HAP-1 (cell line): ENCODE measurements around the gene RNF149.
"Not testable (repeated sequence)": the region's sequence is repeated elsewhere in the genome, so short reads cannot be mapped to it uniquely, and the experiment has no call there.

Experiments
- DNase-seq, 2 experiments: peaks; one replicate each; pipeline ENCODE4 v3.0.0-alpha.2; 2016 to 2020; ENCODE audit warnings: low spot score in 2 of 2
- H3K27me3 ChIP-seq: fragments of 250-450 bp; sonication (Bioruptor Pico); 2 replicates; pipeline ENCODE4 v1.5.1; 2020; ENCODE audit warnings: low read depth, mild to moderate bottlenecking, moderate library complexity
- H3K36me3 ChIP-seq: fragments of 250-450 bp; sonication (Bioruptor Pico); replicated peaks from 2 replicates; pipeline ENCODE4 v1.5.1; 2020; ENCODE audit warnings: mild to moderate bottlenecking
- H3K4me1 ChIP-seq: fragments of 250-450 bp; sonication (Bioruptor Pico); 2 replicates; pipeline ENCODE4 v1.5.1; 2020; ENCODE audit warnings: mild to moderate bottlenecking
- H3K4me3 ChIP-seq: fragments of 250-450 bp; sonication (Bioruptor Pico); 2 replicates; pipeline ENCODE4 v1.5.1; 2020; ENCODE audit warnings: mild to moderate bottlenecking, moderate library complexity
- H3K9me3 ChIP-seq: fragments of 250-450 bp; sonication (Bioruptor Pico); 2 replicates; pipeline ENCODE4 v1.5.1; 2020; ENCODE audit warnings: mild to moderate bottlenecking, moderate library complexity
- in situ Hi-C: fragments of 300-500 bp; cut with MboI; formaldehyde crosslinking; loops from 3 replicates; pipeline ENCODE4 v1.14.3; 2020; ENCODE audit warnings: low sequenced_read_pairs, inconsistent platforms, mixed read lengths

The RNF149 gene

DNA sequence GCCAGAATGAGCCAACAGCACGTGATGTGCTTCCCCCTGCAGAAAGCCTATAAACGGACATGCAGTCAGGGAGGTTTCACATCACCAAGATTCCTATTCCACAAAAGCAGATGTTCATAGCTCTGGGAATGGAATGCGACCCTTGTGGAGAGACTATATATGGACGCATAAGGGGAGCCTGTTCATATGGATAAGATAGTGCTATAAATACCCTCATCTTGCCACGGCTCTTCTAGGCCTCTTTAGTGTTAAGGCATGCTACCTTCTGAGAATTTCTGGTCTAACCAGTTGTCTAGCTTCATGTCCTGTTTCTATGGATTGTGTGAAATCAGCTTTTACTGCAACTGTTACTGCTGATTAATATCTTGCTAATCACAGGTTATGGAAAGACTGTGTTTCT lies 70.6 kb downstream of the RNF149 start:
- H3K4me3 ChIP-seq, H3K9me3 ChIP-seq, DNase-seq, in situ Hi-C loops, H3K27me3 ChIP-seq, H3K4me1 ChIP-seq, H3K36me3 ChIP-seq: not testable (repeated sequence)

GRCh38 chr2:101235956-101236355 lies 72.5 kb downstream of the RNF149 start:
- H3K4me3 ChIP-seq, in situ Hi-C loops, DNase-seq, H3K36me3 ChIP-seq, H3K27me3 ChIP-seq, H3K4me1 ChIP-seq, H3K9me3 ChIP-seq: not testable (repeated sequence)

GRCh38 chr2:101234169-101234938 lies 74.1 kb downstream of the RNF149 start:
- H3K4me3 ChIP-seq = no peak overlapping the region
- in situ Hi-C loops = no loop called here

DNA sequence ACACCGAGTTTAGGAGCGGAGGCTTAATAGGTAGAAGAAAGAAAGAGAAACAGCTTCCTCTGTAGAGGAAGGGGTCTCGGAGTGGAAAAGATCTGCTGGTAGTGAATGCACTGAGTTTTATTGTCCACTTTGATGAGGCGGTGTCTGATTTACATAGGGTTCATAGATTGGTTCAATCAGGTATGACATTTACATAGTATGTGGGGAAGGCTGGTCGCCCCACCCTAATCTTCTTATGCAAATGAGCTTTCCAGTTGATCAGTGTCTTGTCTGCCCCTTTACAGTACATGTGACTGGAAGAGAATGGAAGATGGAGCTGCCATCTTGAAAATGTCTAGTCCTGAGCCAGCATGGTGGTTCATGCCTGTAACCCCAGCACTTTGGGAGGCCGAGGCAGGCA lies 75.7 kb downstream of the RNF149 start:
- Histone ChIP-seq H3K4me3 (no peak overlapping the region), H3K27me3 (no peaks in the 10 kb centered on the region), H3K36me3 (no peaks in the 10 kb centered on the region), H3K4me1 (peaks cover 7% of the 10 kb centered on the region; the same call in 1 of the 2 replicates), H3K9me3 (0 out of 2 replicates have a peak, but pooled peaks cover 4% of the 10 kb centered on the region)
- in situ Hi-C loops = no loop called here
- no peak for DNase-seq

More at GRCh38 chr2:101234169-101234938, 74.1 kb downstream of the RNF149 start:
- H3K9me3 ChIP-seq = 0 out of 2 replicates have a peak, but pooled peaks cover 4% of the 10 kb centered on the region
- H3K27me3 ChIP-seq = no peaks in the 10 kb centered on the region
- DNase-seq = no peak
- peaks cover 7% of the 10 kb centered on the region; the same call in 1 of the 2 replicates for H3K4me1 ChIP-seq
- H3K36me3 ChIP-seq = no peaks in the 10 kb centered on the region

DNA sequence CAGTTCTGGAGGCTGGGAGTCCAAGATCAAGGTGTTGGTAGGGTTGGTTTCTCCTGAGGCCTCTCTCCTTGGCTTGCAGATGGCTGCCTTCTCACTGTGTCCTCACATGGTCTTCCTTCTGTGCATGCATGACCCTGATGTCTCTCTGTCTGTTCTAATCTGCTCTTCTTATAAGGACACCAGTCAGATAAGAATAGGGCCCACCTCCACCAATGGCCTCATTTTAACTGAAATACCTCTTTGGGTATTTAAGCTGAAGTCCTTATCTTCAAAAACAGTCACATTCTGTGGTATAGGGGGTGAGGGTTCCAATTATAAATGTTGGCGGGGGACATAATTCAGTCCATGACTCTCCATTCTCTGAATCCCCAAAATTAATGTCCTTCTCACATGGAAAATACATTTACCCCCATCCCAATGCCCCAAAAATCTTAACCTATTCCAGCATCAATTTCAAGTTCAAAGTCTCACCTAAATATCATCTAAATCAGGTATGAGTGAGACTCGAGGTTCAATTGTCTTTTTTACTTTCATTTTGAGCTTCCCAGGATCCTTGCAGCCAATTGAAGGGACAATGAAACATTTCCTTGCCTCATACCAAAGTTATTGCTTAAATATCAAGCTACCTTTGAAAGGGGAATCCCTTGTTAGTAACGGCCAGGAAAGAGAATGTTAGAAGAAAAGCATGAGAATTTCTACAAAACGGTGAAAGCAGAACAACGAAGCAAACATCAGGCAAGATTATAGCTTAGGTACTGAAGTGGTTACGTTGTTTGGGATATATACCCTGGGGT lies 76.4 kb downstream of the RNF149 start:
- no peak for DNase-seq
- Histone ChIP-seq H3K27me3 (no peaks in the 10 kb centered on the region), H3K9me3 (0 out of 2 replicates have a peak, but pooled peaks cover 4% of the 10 kb centered on the region), H3K4me3 (no peak overlapping the region), H3K36me3 (no peaks in the 10 kb centered on the region), H3K4me1 (peaks cover 7% of the 10 kb centered on the region; the same call in 1 of the 2 replicates)
- in situ Hi-C loops = no loop called here

- 0 out of 2 replicates have a peak, but pooled peaks cover 4% of the 10 kb centered on the region for H3K9me3 ChIP-seq
These were observed 77.3 kb downstream of the RNF149 start for GRCh38 chr2:101231240-101231639.

GRCh38 chr2:101230541-101231001 lies 77.9 kb downstream of the RNF149 start:
- no peak for DNase-seq
- Histone ChIP-seq H3K36me3 (no peaks in the 10 kb centered on the region), H3K27me3 (no peaks in the 10 kb centered on the region), H3K9me3 (no peaks in the 10 kb centered on the region), H3K4me1 (no peaks in the 10 kb centered on the region), H3K4me3 (no peak overlapping the region)
- in situ Hi-C loops = no loop called here

More at GRCh38 chr2:101231240-101231639, 77.3 kb downstream of the RNF149 start:
- Histone ChIP-seq H3K4me1 (no peaks in the 10 kb centered on the region), H3K36me3 (no peaks in the 10 kb centered on the region), H3K4me3 (no peak overlapping the region), H3K27me3 (no peaks in the 10 kb centered on the region)
- no peak for DNase-seq
- in situ Hi-C loops = no loop called here
